Sigmoid colon (tissue), 7 donors: ENCODE data around the gene CACHD1. TPM values are rescaled to one million over a fixed set of nuclear protein-coding genes. Genes with fewer than 3 reads are reported as not detected.

Experiments
- DNase-seq: peaks from one replicate; pipeline ENCODE4 v3.0.0-alpha.2; 2019
- H3K27ac ChIP-seq, 4 donors: fragments of 200-600 bp; sonication (generic); one replicate each; pipeline ENCODE4 v1.5.1; 2016 to 2019; ENCODE audit warnings: mild to moderate bottlenecking in 1 of 4
- H3K27me3 ChIP-seq, 3 donors: fragments of 200-600 bp; sonication (generic); one replicate each; pipeline ENCODE4 v1.5.1; 2019; ENCODE audit warnings: mild to moderate bottlenecking in 1 of 3
- H3K36me3 ChIP-seq, 4 donors: fragments of 200-600 bp; sonication (generic); one replicate each; pipeline ENCODE4 v1.5.1; 2016 to 2019
- H3K4me1 ChIP-seq, 4 donors: fragments of 200-600 bp; sonication (generic); one replicate each; pipeline ENCODE4 v1.5.1; 2017 to 2019
- H3K4me3 ChIP-seq, 4 donors: fragments of 200-600 bp; sonication (generic); one replicate each; pipeline ENCODE4 v1.5.1; 2017 to 2019; ENCODE audit warnings: mild to moderate bottlenecking in 2 of 4, moderate library complexity in 1 of 4
- H3K9me3 ChIP-seq, 4 donors: fragments of 200-600 bp in 3 of 4; sonication (generic) in 3 of 4; one replicate each; pipeline versions ENCODE4 v1.5.1 to v1.6.1; 2013 to 2019
- EP300 ChIP-seq, 4 donors: sonication (generic); formaldehyde crosslinking; IDR thresholded peaks; one replicate each; pipeline ENCODE4 v1.6.1; 2017; ENCODE audit warnings: antibody characterized with exemption in 4 of 4
- POLR2A ChIP-seq, 2 donors: fragments of 450-650 bp; IDR thresholded peaks; one replicate each; pipeline ENCODE4 v1.6.1; 2016; ENCODE audit warnings: antibody characterized with exemption in 2 of 2, mild to moderate bottlenecking in 2 of 2, moderate library complexity in 2 of 2
- POLR2AphosphoS5 ChIP-seq, 4 donors: sonication (generic); formaldehyde crosslinking; IDR thresholded peaks; one replicate each; pipeline ENCODE4 v1.6.1; 2017; ENCODE audit warnings: antibody characterized with exemption in 4 of 4
- WGBS, 2 donors: extraction: QIAGEN DNeasy Blood & Tissue Kit; methylation state at CpG; one replicate each; pipeline ENCODE4 v1.1.7; 2013; 5-methylcytosine and 5-hydroxymethylcytosine counted together
- intact Hi-C: fragments of 100-400 bp; cut with DNase I; formaldehyde crosslinking; loops from one replicate; pipeline ENCODE4 v1.15.1; 2023
- polyA plus RNA-seq, 3 donors: library from polyadenylated mRNA; stranded (reverse); fragments of 200-250 nt; gene quantifications; one replicate each; pipeline ENCODE4 v1.2.3, GENCODE V29; 2013
- total RNA-seq, 4 donors: library from RNA; depleted of rRNA; stranded (reverse); fragments of >200 nt; gene quantifications; one replicate each; pipeline ENCODE4 v1.1.0, GENCODE V29; 2016
- TF ChIP-seq, protein P1 (sequence below), 4 experiments: fragments of 450-650 bp in 3 of 4; fragments of 200-600 bp in 1 of 4; IDR thresholded peaks; one replicate each; pipeline ENCODE4 v1.5.1; 2016 to 2019; ENCODE audit warnings: antibody characterized with exemption in 4 of 4, mild to moderate bottlenecking in 3 of 4, moderate library complexity in 2 of 4
- donor health status: healthy with polysubstance abuse.
- donor health status: Bipolar disorder and iron deficiency.
- donor health status: healthy.

Gene CACHD1
- total and polyA plus RNA-seq, 7 donors = 0.23 to 7.1 (median 3.7) TPM

GRCh38 chr1:64588876-64589275 lies 118.9 kb downstream of the CACHD1 start:
- H3K36me3 ChIP-seq = no peaks in the 10 kb centered on the region
- H3K4me1 ChIP-seq = no peaks in the 10 kb centered on the region
- no peaks in the 10 kb centered on the region for H3K9me3 ChIP-seq
- H3K4me3 ChIP-seq = no peak overlapping the region
- TF ChIP-seq EP300 (IDR thresholded peaks at IDR 0.05) = no peak
- TF ChIP-seq POLR2A (IDR thresholded peaks at IDR 0.05) = no peak
- TF ChIP-seq, protein P1, sequence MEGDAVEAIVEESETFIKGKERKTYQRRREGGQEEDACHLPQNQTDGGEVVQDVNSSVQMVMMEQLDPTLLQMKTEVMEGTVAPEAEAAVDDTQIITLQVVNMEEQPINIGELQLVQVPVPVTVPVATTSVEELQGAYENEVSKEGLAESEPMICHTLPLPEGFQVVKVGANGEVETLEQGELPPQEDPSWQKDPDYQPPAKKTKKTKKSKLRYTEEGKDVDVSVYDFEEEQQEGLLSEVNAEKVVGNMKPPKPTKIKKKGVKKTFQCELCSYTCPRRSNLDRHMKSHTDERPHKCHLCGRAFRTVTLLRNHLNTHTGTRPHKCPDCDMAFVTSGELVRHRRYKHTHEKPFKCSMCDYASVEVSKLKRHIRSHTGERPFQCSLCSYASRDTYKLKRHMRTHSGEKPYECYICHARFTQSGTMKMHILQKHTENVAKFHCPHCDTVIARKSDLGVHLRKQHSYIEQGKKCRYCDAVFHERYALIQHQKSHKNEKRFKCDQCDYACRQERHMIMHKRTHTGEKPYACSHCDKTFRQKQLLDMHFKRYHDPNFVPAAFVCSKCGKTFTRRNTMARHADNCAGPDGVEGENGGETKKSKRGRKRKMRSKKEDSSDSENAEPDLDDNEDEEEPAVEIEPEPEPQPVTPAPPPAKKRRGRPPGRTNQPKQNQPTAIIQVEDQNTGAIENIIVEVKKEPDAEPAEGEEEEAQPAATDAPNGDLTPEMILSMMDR (IDR thresholded peaks at IDR 0.05) = no peak
- no peak for TF ChIP-seq POLR2AphosphoS5 (IDR thresholded peaks at IDR 0.05)
- no peaks in the 10 kb centered on the region for H3K27me3 ChIP-seq
- no peak overlapping the region for H3K27ac ChIP-seq
- intact Hi-C loops = no loop called here
- DNase-seq = no peak

- Histone ChIP-seq H3K27me3 (no peaks in the 10 kb centered on the region), H3K27ac (no peak overlapping the region), H3K36me3 (no peaks in the 10 kb centered on the region), H3K4me3 (no peak overlapping the region), H3K4me1 (no peaks in the 10 kb centered on the region), H3K9me3 (no peaks in the 10 kb centered on the region)
- WGBS, 2 donors = 72 to 80% methylated on average over 1 of the region's 1 CpG
- no peak for TF ChIP-seq EP300 (IDR thresholded peaks at IDR 0.05)
- TF ChIP-seq, protein P1 (IDR thresholded peaks at IDR 0.05) = no peak
- no peak for TF ChIP-seq POLR2A (IDR thresholded peaks at IDR 0.05)
- TF ChIP-seq POLR2AphosphoS5 (IDR thresholded peaks at IDR 0.05) = no peak
- intact Hi-C loops = no loop called here
- no peak for DNase-seq
These were observed 120.4 kb downstream of the CACHD1 start for GRCh38 chr1:64590316-64590715.

DNA sequence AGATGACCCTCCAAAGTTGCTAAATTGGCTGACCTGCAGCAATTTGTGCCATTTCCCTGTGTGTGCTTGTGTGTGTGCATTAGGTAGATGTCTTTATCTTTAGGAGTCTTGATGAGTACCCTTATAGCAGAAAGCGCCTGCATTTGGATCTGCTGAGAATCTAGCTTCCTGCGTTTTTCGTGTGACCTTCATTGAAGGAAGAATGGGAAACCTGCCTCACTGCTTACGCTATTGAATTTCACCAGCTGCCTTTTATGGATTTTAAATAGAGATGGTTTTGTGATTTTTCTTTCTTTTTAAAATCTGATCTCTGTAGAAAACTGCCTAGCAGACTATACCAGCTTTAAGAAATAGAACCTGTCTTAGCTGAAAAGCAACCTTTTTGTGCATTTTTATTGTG lies 124.5 kb downstream of the CACHD1 start:
- H3K27ac ChIP-seq = no peak overlapping the region
- no peak overlapping the region for H3K4me3 ChIP-seq
- no peaks in the 10 kb centered on the region for H3K9me3 ChIP-seq
- WGBS, 2 donors = 94 to 95% methylated on average over 4 of the region's 4 CpGs
- intact Hi-C loops = no loop called here
- no peak for DNase-seq
- H3K36me3 ChIP-seq = no peaks in the 10 kb centered on the region
- H3K27me3 ChIP-seq = no peaks in the 10 kb centered on the region
- H3K4me1 ChIP-seq = no peaks in the 10 kb centered on the region
- TF ChIP-seq POLR2AphosphoS5 (IDR thresholded peaks at IDR 0.05) = no peak
- TF ChIP-seq EP300 (IDR thresholded peaks at IDR 0.05) = no peak
- no peak for TF ChIP-seq POLR2A (IDR thresholded peaks at IDR 0.05)
- TF ChIP-seq, protein P1 (IDR thresholded peaks at IDR 0.05) = no peak

DNA sequence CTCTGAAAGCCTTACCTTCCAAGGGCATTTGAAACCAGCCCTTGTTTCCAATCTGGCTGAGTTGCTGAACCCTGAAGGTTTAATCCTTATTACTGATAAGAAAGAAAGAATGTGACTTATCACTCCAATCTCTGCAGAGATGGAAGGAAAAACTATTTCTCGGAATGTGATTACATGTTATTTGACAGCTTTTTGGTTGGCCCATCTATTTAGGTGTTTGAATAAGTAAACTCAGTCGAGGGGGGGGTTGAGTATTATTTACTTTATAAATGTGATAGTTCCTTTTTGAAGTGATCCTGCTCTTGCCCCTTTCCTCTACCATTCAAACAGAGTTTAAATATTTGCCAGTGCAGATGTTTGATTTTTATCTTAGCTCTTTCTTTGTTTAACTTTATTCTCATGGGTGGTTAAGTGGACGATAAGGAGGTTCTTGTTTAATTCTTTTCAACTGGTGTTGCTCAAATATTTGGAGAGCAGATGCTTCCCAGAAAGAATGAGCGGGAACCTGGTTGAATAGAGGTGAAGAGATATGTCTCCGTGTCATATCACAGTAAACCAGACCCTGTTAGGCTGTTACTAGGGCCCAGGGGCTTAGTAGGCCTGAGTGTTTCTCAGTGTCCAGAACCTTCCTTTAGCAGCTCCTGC lies 126.1 kb downstream of the CACHD1 start:
- no peaks in the 10 kb centered on the region for H3K27me3 ChIP-seq
- no peak for DNase-seq
- intact Hi-C loops = no loop called here
- 35 to 67% methylated on average over 5 of the region's 5 CpGs for WGBS, 2 donors
- no peak overlapping the region for H3K27ac ChIP-seq
- no peaks in the 10 kb centered on the region for H3K9me3 ChIP-seq
- TF ChIP-seq, protein P1 (IDR thresholded peaks at IDR 0.05) = no peak
- TF ChIP-seq EP300 (IDR thresholded peaks at IDR 0.05) (no peak), POLR2A (IDR thresholded peaks at IDR 0.05) (no peak), POLR2AphosphoS5 (IDR thresholded peaks at IDR 0.05) (no peak)
- no peak overlapping the region for H3K4me3 ChIP-seq
- H3K4me1 ChIP-seq = no peaks in the 10 kb centered on the region
- H3K36me3 ChIP-seq = no peaks in the 10 kb centered on the region

- intact Hi-C loops = no loop called here
- DNase-seq = no peak
- H3K36me3 ChIP-seq = no peaks in the 10 kb centered on the region
- H3K4me3 ChIP-seq = no peak overlapping the region
- H3K4me1 ChIP-seq = no peaks in the 10 kb centered on the region
- no peak overlapping the region for H3K27ac ChIP-seq
- 78 to 91% methylated on average over 4 of the region's 4 CpGs for WGBS, 2 donors
- H3K9me3 ChIP-seq = no peaks in the 10 kb centered on the region
- TF ChIP-seq, protein P1 (IDR thresholded peaks at IDR 0.05) = no peak
- TF ChIP-seq POLR2AphosphoS5 (IDR thresholded peaks at IDR 0.05) (no peak), EP300 (IDR thresholded peaks at IDR 0.05) (no peak), POLR2A (IDR thresholded peaks at IDR 0.05) (no peak)
- H3K27me3 ChIP-seq = no peaks in the 10 kb centered on the region
These were observed 127.2 kb downstream of the CACHD1 start for GRCh38 chr1:64597113-64597512.
